Measurements from ENCODE around the gene COPG1. TPM values are rescaled to one million over a fixed set of nuclear protein-coding genes. Genes with fewer than 3 reads are reported as not detected.
A peak's percentile ranks its signal among the peaks of the same experiment; 100 is the strongest.
"Not testable (repeated sequence)": the region's sequence is repeated elsewhere in the genome, so short reads cannot be mapped to it uniquely, and the experiment has no call there.

COPG1 gene
- total and polyA plus RNA-seq, 4 experiments from 2014 or later = 67.4 to 147 (median 129) TPM

DNA sequence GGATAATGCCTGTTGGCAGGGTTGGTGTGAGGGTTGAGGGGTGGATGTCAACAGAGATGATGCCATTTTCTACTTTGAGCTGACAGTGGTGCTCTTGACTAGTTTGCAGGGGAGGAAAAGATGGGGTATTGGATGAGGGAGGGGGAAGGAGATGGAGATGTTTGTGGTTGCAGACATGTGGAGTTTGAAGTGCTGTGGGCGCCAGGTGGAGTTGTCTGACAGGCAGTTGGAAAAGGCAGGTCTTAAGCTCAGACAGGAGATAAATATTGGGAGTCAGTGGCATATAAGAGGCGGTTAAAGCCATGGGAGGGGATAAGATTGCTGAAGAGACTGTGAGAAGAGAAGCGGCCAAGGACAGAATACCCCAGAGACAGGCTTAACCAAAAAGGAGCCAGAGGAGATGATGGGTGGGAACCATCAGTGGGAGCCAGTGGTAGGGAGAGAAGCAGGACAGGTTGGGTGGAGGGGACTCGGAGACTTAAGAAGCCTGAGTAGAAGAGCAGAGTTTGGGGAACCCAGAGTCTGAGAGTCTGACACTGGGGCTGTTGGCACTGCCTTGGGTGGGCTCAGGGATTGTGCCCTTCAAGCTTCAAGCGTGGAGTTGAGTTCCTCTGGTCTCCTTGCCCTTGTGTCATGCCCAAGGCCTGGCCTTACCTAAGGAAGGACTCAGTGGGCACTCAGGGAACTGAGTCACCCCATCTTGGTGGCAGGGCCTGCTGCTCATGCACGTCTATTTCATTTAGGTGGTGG is 13.9 kb downstream of the COPG1 start:
- H3K9me3 ChIP-seq (ENCODE audit: control insufficient read depth in 1 of 2, low read length in 2 of 2) = no peaks in the 10 kb centered on the region
- no peak for DNase-seq
- H3K4me1 Mint-ChIP-seq = peaks cover 2 to 8% (median 7%) of the 10 kb centered on the region in 4 donors
- no peak overlapping the region for H3K27ac ChIP-seq (ENCODE audit: low read depth, low read length)
- intact Hi-C loops (cut with micrococcal nuclease) = no loop called here
- H3K36me3 ChIP-seq (ENCODE audit: insufficient read depth, low read length) = peaks cover 74% of the 10 kb centered on the region
- H3K36me3 Mint-ChIP-seq = peaks cover 56 to 86% of the 10 kb centered on the region in 2 donors
- ChIA-PET POLR2A (ENCODE audit: partially characterized antibody) (interaction anchor here (1.4 to 1.7 kb wide), 2 partner anchors 10 to 142 kb away, joined by 3 read pairs; partner anchors contain the start of gene RAB43), CTCF (ENCODE audit: partially characterized antibody) (interaction anchor here (1.2 to 1.4 kb wide), 2 partner anchors 11 to 53 kb away, joined by 3 to 4 read pairs; a partner anchor contains a TSS)
- H3K27ac Mint-ChIP-seq = peak overlapping the region in 4 of 7 donors; percentile 6 to 87 (median 44)
- H3K4me3 ChIP-seq (ENCODE audit: low read length in 2 of 2) = no peak overlapping the region
- H3K27me3 ChIP-seq (ENCODE audit: insufficient read depth, low read length) = no peaks in the 10 kb centered on the region
- peaks cover 0 to 1% (median 0%) of the 10 kb centered on the region in 8 donors for H3K9me3 Mint-ChIP-seq
- H3K4me1 ChIP-seq (ENCODE audit: insufficient read depth, low read length) = no peaks in the 10 kb centered on the region
- no peak overlapping the region for H3K4me3 Mint-ChIP-seq
- H3K27me3 Mint-ChIP-seq = no peaks in the 10 kb centered on the region

GRCh38 chr3:129264994-129265393 is 15.6 kb downstream of the COPG1 start:
- H3K27me3 Mint-ChIP-seq; H3K4me1 ChIP-seq (ENCODE audit: insufficient read depth, low read length); H3K27ac Mint-ChIP-seq; DNase-seq; intact Hi-C loops (cut with micrococcal nuclease); H3K4me3 ChIP-seq (ENCODE audit: low read length in 2 of 2); H3K4me1 Mint-ChIP-seq; H3K27me3 ChIP-seq (ENCODE audit: insufficient read depth, low read length); H3K9me3 ChIP-seq (ENCODE audit: control insufficient read depth in 1 of 2, low read length in 2 of 2); H3K27ac ChIP-seq (ENCODE audit: low read depth, low read length); H3K9me3 Mint-ChIP-seq; H3K4me3 Mint-ChIP-seq: not testable (repeated sequence)
- H3K36me3 Mint-ChIP-seq = peaks cover 60 to 86% of the 10 kb centered on the region in 2 donors
- CTCF ChIA-PET (ENCODE audit: partially characterized antibody) = interaction anchor here (2.0 kb wide), 1 partner anchor 51 kb away, joined by 8 read pairs; a partner anchor contains a TSS
- POLR2A ChIA-PET (ENCODE audit: partially characterized antibody) = interaction anchor here (1.1 to 1.4 kb wide), 2 partner anchors 14 to 238 kb away, joined by 3 to 4 read pairs; partner anchors contain the start of gene HMCES
- H3K36me3 ChIP-seq (ENCODE audit: insufficient read depth, low read length) = peaks cover 82% of the 10 kb centered on the region

DNA sequence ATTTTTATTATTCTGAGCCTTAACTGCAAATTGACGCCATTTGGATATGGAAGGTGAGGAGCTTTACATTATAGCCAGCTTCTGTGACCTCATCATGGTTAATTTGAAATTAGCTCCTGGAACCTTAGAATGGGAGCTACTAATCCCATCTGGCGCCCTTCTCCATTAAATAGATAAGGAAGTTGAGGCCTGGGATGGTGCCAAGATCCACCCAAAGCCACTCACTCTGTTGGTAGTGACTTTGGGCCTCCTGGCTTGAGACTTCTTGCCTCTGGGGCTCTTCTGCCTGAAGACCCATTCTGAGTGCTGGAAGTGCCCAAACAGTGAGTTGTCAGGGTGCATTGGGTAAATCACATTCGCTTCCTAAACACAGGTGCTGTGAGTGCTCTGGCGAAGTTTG is 17.2 kb downstream of the COPG1 start:
- no peak overlapping the region for H3K27ac ChIP-seq (ENCODE audit: low read depth, low read length)
- H3K4me3 Mint-ChIP-seq = no peak overlapping the region
- H3K4me3 ChIP-seq (ENCODE audit: low read length in 2 of 2) = no peak overlapping the region
- H3K36me3 ChIP-seq (ENCODE audit: insufficient read depth, low read length) = peaks cover 83% of the 10 kb centered on the region
- H3K4me1 ChIP-seq (ENCODE audit: insufficient read depth, low read length) = no peaks in the 10 kb centered on the region
- H3K27me3 ChIP-seq (ENCODE audit: insufficient read depth, low read length) = no peaks in the 10 kb centered on the region
- peaks cover 1 to 7% (median 5%) of the 10 kb centered on the region in 4 donors for H3K4me1 Mint-ChIP-seq
- ChIA-PET POLR2A (ENCODE audit: partially characterized antibody) (interaction anchor here (1.1 to 1.9 kb wide), 2 partner anchors 14 to 49 kb away, joined by 4 to 5 read pairs; no protein-coding TSS in a partner anchor), CTCF (ENCODE audit: partially characterized antibody) (interaction anchor here (2.1 kb wide), 1 partner anchor 20 kb away, joined by 8 read pairs; no protein-coding TSS in a partner anchor)
- DNase-seq = no peak
- peaks cover 0 to 1% (median 0%) of the 10 kb centered on the region in 8 donors for H3K9me3 Mint-ChIP-seq
- intact Hi-C loops (cut with micrococcal nuclease) = no loop called here
- H3K27me3 Mint-ChIP-seq = no peaks in the 10 kb centered on the region
- H3K27ac Mint-ChIP-seq = peak overlapping the region in 3 of 7 donors; percentile 43 to 68 (median 55)
- no peaks in the 10 kb centered on the region for H3K9me3 ChIP-seq (ENCODE audit: control insufficient read depth in 1 of 2, low read length in 2 of 2)
- peaks cover 58 to 86% of the 10 kb centered on the region in 2 donors for H3K36me3 Mint-ChIP-seq

DNA sequence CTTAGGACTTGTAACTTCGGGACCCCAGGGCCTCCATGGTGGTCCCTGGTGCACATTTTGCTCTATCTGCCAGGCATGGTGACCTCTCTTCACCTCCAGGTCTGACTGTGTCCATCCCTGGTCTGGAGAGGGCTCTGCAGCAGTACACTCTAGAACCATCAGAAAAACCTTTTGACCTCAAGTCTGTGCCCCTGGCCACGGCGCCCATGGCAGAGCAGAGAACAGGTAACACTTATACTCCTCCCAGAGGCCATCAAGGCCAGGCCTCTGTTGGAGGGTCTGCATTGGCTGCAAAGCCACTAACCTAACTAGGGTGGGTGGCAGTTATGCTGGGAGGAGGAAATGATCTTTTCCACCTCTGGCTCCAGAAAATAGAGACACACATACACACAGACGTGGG is 19.0 kb downstream of the COPG1 start:
- Histone ChIP-seq H3K9me3 (ENCODE audit: control insufficient read depth in 1 of 2, low read length in 2 of 2) (no peaks in the 10 kb centered on the region), H3K36me3 (ENCODE audit: insufficient read depth, low read length) (peaks cover 89% of the 10 kb centered on the region), H3K27ac (ENCODE audit: low read depth, low read length) (no peak overlapping the region), H3K4me1 (ENCODE audit: insufficient read depth, low read length) (no peaks in the 10 kb centered on the region), H3K4me3 (ENCODE audit: low read length in 2 of 2) (no peak overlapping the region), H3K27me3 (ENCODE audit: insufficient read depth, low read length) (no peaks in the 10 kb centered on the region)
- Mint-ChIP-seq H3K27me3 (no peaks in the 10 kb centered on the region), H3K27ac (peak overlapping the region in 2 of 7 donors; percentile 9 to 76), H3K4me3 (no peak overlapping the region), H3K36me3 (peaks cover 53 to 86% of the 10 kb centered on the region in 2 donors), H3K9me3 (no peaks in the 10 kb centered on the region), H3K4me1 (peaks cover 0 to 2% (median 1%) of the 10 kb centered on the region in 4 donors)
- intact Hi-C loops (cut with micrococcal nuclease) = no loop called here
- no peak for DNase-seq
- ChIA-PET POLR2A (ENCODE audit: partially characterized antibody) (interaction anchor here (1.2 to 1.6 kb wide), 2 partner anchors 11 to 16 kb away, joined by 4 to 6 read pairs; partner anchors contain the start of gene HMCES), CTCF (ENCODE audit: partially characterized antibody) (interaction anchor here (0.5 kb wide), 1 partner anchor 320 kb away, joined by 3 read pairs; no protein-coding TSS in a partner anchor)

DNA sequence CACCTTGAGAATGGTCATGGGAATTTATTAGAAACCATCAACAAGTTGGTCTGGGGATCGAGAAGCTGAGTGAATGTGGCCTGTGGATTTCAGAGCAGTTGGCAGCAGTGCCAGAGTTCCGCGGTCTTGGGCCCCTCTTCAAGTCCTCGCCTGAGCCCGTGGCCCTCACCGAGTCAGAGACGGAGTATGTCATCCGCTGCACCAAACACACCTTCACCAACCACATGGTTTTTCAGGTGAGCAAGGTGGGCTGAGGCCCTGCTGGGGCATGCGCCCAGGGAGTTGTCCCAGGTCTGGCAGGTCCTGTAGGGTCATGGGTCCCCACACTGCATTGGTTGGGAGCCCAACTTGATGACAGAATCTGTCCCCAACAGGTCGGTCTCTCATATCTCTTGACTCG is 22.3 kb downstream of the COPG1 start:
- ChIA-PET CTCF (ENCODE audit: partially characterized antibody) (interaction anchor here (1.3 kb wide), 1 partner anchor 45 kb away, joined by 4 read pairs; no protein-coding TSS in a partner anchor), POLR2A (ENCODE audit: partially characterized antibody) (interaction anchor here (2.3 kb wide), 1 partner anchor 44 kb away, joined by 7 read pairs; a partner anchor contains a TSS)
- intact Hi-C loops (cut with micrococcal nuclease) = no loop called here
- H3K4me1 ChIP-seq (ENCODE audit: insufficient read depth, low read length) = no peaks in the 10 kb centered on the region
- Mint-ChIP-seq H3K4me3 (no peak overlapping the region), H3K36me3 (peaks cover 58 to 89% of the 10 kb centered on the region in 2 donors), H3K27me3 (no peaks in the 10 kb centered on the region), H3K4me1 (peaks cover 0 to 1% (median 0%) of the 10 kb centered on the region in 4 donors), H3K27ac (peak overlapping the region in 2 of 7 donors; percentile 15 to 57), H3K9me3 (no peaks in the 10 kb centered on the region)
- no peak overlapping the region for H3K27ac ChIP-seq (ENCODE audit: low read depth, low read length)
- H3K27me3 ChIP-seq (ENCODE audit: insufficient read depth, low read length) = no peaks in the 10 kb centered on the region
- no peaks in the 10 kb centered on the region for H3K9me3 ChIP-seq (ENCODE audit: control insufficient read depth in 1 of 2, low read length in 2 of 2)
- H3K36me3 ChIP-seq (ENCODE audit: insufficient read depth, low read length) = peaks cover 90% of the 10 kb centered on the region
- no peak overlapping the region for H3K4me3 ChIP-seq (ENCODE audit: low read length in 2 of 2)
- DNase-seq = no peak

- Mint-ChIP-seq H3K4me1 (peaks cover 11 to 30% (median 23%) of the 10 kb centered on the region in 4 donors), H3K36me3 (peaks cover 35 to 67% of the 10 kb centered on the region in 2 donors), H3K9me3 (no peaks in the 10 kb centered on the region), H3K4me3 (no peak overlapping the region), H3K27ac (peak overlapping the region in 6 of 7 donors; percentile 22 to 66 (median 52)), H3K27me3 (no peaks in the 10 kb centered on the region)
- Histone ChIP-seq H3K27me3 (ENCODE audit: insufficient read depth, low read length) (no peaks in the 10 kb centered on the region), H3K4me3 (ENCODE audit: low read length in 2 of 2) (no peak overlapping the region), H3K36me3 (ENCODE audit: insufficient read depth, low read length) (peaks cover 48% of the 10 kb centered on the region), H3K4me1 (ENCODE audit: insufficient read depth, low read length) (peaks cover 24% of the 10 kb centered on the region), H3K9me3 (ENCODE audit: control insufficient read depth in 1 of 2, low read length in 2 of 2) (no peaks in the 10 kb centered on the region), H3K27ac (ENCODE audit: low read depth, low read length) (no peak overlapping the region)
- ChIA-PET CTCF (ENCODE audit: partially characterized antibody) (interaction anchor here (1.7 kb wide), 1 partner anchor 40 kb away, joined by 7 read pairs; a partner anchor contains a TSS), POLR2A (ENCODE audit: partially characterized antibody) (interaction anchor here (1.7 to 9.6 kb wide), 2 partner anchors 26 to 39 kb away, joined by 9 to 315 read pairs; partner anchors contain the start of gene COPG1)
- intact Hi-C loops (cut with micrococcal nuclease) = loop anchor here (5.0 kb wide), 1 partner anchor 549 kb away; the partner anchor contains the start of gene RAB7A
- DNase-seq = no peak
These were observed 27.0 kb downstream of the COPG1 start for GRCh38 chr3:129276385-129276784.
